HG03064 (cell line): Measurements from ENCODE around the gene KLK10.
"Not testable (repeated sequence)": the region's sequence is repeated elsewhere in the genome, so short reads cannot be mapped to it uniquely, and the experiment has no call there.

Experiments
- ATAC-seq: cut with Tn5 transposase; IDR thresholded peaks from one replicate; pipeline ENCODE4 v1.9.1; 2021; ENCODE audit warnings: low read depth; ENCODE audit not compliant: unreplicated experiment

The KLK10 gene

DNA sequence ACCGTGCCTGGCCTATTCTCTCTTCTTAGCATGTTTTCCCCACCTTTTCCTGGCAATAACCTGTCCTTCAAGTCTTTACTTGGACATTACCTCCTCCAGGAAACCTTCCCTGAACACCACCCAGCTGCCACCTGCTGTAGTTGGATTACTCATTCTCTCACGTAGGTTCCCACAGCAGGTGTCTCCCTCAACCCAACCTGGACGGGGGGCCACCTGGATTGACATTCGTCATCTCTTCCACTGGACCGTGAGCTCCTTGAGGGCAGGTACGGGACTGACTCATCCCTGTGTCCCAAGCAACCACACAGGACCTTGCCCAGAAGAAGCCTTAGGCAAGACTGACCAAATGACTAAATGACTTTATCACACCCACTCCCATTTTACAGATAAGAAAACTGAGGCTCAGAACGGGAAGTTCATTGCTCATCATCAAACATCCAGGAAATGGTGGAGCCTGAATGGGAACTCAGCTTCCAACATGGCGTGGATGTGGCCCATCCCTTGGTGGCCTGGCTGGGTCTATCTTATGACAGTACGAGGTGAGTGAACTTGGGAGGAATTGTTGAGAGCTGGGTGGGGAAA lies 46.6 kb downstream of the KLK10 start:
- ATAC-seq = no peak

- ATAC-seq = not testable (repeated sequence)
Measured at GRCh38 chr19:50969810-50970209, 49.7 kb downstream of the KLK10 start.

- no peak for ATAC-seq
Measured at GRCh38 chr19:50969413-50969760, 50.1 kb downstream of the KLK10 start, which contains the start of gene KLK6. KLK6 (minus strand) TSS chr19:50969591; CDS start chr19:50968104, 1,487 bp downstream.

DNA sequence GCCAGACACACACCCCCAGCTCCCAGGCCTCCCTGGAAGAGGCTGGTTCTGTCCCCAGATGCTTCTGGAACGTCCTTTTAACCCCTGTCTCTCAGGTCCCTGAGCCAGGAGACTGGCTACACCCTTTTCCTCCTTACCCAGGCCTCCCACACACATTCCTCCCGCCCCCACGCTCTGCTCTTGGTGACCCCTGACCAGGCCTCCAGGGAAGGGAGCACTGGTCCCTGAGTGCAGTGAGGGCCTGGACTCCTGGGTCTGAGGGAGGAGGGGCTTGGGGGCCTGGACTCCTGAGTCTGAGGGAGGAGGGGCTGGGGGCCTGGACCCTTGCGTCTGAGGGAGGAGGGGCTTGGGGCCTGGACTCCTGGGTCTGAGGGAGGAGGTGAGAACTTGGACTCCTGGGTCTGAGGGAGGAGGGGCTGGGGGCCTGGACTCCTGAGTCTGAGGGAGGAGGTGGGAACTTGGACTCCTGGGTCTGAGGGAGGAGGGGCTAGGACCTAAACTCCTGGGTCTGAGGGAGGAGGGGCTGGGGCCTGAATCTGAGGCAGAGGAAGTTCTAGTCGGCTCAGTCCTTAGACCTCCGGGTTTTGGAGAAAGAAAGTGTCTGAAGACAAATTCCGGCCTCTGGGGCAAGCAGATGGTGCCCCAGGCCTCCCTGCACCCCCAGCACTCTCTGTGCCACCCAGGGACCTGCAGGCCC lies 50.6 kb downstream of the KLK10 start:
- no peak for ATAC-seq

DNA sequence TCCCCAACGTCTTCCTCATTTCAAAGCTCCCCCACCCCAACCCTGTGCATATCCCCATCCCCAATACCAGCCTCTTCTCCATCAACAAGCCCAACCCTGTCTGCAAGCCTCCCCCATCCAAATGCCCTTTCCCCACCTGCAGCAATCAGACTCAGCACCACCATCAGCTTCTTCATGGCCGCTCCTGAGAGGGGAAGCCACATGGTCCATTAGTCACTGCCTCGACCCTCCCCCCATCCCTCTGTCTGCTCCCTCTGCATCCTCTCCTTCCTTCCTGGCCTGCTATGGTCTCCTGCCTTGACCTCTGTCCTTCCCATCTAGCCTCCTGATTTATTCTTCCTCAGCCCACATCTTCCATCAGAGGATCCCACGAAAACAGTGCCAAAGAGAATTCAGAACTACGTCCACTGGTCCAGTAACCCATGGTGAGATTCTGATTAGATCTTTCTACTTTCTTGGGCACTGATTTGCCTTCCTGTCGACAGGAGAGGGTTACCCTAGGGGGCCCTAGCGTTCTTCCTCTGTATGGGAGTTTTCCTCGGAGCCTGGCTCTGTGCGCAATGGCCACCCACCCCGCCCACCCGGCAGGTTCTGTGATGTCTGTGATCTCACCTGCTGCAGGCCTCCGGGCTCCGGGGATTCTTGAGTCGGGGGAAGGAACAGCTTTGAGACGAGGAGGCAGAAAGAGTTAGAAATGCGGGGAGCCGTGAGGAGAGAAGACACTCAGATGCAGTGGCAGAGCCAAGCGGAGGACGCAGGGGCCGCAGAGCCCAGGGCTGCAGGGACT lies 51.4 kb downstream of the KLK10 start:
- no peak for ATAC-seq

DNA sequence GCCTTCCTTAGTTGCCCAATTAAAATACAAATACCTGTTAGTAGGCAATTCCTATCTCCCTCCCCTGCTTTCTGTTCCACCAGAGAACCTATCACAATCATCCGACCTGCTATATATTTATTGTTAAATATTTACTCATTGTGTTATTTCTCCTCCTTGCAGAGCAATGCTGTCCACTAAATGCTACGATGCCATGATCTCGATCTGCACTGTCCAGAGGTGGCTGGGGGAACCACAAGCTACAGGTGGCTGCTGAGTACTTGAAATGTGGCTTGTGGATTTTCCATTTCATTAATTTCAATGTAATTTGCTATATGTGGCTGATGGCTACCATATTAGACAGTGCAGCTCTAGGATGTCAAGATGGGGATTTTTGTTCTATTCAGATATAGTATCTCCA lies 55.2 kb downstream of the KLK10 start:
- no peak for ATAC-seq

DNA sequence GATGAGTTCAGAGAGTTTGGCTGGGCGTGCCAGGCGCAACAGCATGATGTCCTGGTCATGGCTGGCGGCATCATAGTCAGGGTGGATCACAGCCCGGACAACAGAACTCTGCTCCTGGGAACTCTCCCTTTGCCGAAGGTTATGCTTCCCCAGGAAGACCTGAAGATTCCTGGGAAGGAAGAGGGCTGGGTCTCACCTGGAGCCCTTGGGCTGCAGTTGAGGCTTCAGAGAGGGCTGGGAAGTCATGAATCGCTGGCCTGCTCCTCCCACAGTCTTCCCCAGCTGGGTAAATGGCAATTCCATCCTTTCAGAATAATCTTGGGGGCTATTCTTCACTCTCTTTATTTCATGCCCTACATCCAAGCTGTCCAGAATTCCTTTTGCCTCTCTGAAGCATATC lies 56.1 kb downstream of the KLK10 start:
- ATAC-seq = no peak
